Femur (tissue), 1 donor: Measurements from ENCODE around the gene GREB1.

ENCODE experiments used
- DNase-seq: peaks from one replicate; pipeline ENCODE4 v3.0.0-alpha.2; 2017

Gene GREB1

DNA sequence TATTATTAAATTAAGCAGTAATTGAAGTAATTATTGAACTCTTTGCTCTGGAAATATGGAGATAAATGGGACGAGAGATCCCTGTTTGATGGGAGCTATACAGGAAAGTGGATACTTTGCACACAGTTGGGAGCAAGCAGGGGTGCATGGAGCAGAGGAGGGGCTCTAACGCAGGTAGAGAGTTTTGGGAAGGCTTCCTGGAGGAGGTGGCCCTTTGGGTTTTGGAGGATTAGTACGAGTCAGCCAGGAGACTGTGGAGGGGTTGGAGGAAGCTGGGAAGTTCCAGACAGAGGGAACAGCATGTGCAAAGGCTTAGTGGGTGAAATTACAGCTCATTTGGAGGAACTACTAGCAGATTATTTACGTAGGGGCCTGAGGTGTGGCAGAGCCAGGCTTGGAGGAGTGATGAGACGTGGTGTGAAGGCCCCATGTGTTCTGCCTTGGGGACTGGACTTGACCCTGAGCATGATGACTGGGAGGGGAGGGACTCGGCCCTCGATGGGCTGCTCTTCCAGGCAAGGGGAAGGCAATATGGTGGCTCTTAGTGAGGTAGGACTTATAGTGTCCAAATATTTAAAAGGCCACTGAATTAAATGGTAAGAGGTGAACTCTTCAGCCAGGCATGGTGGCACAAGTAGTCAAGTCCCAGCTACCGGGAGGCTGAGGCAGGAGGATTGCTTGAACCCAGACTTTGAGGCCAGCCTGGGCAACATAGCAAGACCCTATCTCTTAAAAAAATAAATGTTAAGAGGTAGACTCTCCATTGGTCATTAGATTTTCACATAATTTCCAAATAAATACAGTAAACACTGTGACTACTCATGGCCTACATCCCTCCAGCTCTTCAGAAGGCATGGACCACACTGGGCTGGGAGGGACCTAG is 30.2 kb downstream of the GREB1 start:
- no peak for DNase-seq

DNA sequence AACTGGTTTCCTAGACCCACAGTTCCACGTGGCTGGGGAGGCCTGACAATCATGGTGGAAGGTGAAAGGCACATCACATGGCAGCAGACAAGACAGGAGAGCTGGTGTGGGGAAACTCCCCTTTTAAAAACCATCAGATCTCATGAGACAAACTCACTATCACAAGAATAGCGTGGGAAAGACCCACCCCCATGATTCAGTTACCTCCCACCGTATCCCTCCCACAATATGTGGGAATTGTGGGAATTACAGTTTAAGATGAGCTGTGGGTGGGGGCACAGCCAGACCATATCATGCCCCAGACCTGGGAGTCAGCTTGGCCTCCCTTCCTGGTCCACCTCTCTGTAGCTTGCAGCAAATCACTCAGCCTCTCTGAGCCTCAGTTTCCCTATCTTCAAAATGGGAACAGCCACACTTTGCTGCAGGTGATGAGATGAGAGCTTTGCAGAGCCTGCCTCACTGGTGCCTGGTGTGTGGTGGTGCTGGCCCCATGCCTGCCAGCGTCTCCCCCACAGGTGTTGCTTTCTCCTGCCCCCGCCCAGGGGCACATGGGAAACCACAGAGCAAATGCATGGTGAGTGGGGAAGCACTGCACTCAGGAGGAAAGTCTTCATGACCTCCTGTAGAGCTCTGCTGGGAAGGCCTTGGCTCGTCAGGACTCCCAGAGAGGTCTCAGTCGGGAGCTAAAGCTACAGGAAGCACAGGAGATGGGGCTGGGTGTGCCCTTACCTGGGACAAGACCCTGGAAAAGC is 31.1 kb downstream of the GREB1 start:
- DNase-seq, result no peak

DNA sequence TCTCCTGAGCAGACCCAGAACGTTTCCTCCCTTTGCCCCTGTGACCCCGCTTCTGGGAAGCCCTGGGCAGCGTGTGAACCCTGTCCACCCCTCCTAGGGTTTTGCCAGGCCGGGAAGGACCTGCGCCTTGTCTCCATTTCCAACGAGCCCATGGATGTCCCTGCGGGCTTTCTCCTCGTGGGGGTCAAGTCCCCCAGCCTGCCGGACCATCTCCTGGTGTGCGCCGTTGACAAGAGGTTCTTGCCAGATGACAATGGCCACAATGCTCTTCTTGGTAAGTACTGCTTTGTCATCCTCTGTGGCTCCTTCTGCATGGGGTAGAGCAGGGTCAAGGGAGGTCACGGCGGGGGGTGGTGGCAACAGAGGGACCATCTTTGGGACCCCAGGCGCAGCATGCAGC is 32.5 kb downstream of the GREB1 start:
- DNase-seq, result no peak

DNA sequence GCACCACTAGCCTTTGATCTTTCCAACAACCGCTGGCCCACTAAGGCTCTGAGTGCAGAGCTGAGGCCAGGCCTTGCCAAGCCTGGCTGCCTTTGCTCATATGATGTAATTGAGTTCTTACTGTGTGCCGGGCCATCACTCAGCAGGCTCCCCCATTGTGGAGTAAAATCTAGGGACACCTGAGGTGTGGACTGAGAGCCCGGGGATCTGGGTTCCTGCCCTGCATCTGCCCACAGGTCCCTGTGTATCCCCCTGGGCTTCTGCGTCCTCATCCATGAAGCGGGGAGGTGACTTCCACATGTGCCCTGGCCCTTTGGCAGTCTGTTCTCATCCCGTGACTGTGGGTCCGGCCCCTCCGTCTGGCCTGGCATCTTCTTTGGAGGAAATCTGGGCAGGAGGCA is 33.8 kb downstream of the GREB1 start:
- DNase-seq, result peak; percentile 18

DNA sequence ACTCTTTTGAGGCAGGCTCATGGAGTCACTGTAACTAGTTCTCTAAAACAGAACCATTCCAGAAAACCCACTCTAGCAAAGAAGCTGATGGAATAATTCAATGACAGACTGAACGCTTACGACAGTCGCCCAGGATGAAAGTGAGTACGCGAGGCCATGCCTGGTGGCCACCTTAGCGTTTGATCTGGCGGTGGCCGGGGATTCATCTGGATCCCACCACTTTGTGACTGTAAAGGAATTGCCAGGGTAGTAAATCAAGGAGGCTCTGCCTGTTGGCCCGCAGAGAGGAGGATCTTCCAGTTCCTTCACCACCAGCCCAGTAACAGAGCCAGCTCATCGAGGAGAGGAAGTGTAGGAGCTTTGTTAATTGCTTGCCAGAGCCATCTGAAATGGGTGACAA is 34.6 kb downstream of the GREB1 start:
- peak; percentile 11 for DNase-seq

DNA sequence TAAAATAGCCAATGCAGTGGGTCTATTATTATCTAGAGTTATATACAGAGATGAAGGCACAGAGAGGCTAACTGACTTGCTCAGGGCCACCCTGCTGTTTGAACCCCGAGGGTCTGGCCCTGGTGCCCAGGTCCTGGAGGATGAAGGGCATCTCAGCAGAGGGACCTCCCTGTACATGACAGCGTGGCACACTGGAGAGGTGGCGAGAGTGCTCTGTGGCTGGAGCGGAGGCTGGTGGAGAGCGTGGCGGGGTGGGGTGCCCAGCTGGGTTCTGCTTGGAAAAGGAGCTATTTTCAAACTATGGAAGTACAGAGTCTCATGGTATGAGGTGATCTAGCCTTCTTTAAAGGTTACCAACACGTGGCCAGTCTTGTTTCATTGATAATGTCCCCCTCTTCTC is 35.8 kb downstream of the GREB1 start:
- DNase-seq, result peak; percentile 7

DNA sequence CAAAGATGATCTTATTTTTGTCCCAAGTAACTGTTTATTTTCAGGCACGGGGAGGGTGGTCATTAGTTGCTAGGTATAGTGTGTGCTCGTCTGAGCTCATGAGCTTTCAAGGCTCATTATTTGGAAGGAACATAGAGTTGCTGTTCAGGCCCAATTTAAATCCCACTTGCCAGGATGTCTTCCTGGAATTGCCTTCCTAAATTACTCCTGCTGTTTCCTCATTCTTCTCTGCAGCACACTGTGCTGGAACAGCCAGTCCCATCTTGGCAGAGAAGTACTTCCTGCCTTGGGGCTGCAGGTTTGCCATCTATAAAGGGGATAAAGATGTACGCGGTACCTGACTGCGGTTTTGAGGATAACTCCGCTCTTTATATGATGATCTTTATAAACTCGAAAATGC is 37.3 kb downstream of the GREB1 start:
- DNase-seq, result peak; percentile 18

DNA sequence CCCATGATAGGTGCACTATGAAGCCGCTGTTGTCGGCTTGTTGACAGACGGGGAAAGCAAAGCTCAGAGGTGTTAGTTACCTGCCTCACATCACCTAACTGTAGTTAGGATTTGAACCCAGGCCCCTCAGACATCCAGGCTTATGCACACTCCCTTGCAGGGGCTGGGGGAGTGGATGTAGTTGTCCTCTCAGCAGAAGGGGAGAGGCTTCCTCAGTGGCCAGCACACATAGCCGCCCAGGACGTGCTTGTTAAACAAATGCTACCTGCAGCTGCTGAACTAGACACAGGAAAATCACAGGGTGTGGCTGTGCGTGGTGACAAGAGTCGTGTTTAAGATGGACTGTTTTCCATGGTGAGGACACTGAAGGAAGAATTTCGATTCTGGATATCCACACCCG is 39.2 kb downstream of the GREB1 start:
- peak; percentile 5 for DNase-seq

DNA sequence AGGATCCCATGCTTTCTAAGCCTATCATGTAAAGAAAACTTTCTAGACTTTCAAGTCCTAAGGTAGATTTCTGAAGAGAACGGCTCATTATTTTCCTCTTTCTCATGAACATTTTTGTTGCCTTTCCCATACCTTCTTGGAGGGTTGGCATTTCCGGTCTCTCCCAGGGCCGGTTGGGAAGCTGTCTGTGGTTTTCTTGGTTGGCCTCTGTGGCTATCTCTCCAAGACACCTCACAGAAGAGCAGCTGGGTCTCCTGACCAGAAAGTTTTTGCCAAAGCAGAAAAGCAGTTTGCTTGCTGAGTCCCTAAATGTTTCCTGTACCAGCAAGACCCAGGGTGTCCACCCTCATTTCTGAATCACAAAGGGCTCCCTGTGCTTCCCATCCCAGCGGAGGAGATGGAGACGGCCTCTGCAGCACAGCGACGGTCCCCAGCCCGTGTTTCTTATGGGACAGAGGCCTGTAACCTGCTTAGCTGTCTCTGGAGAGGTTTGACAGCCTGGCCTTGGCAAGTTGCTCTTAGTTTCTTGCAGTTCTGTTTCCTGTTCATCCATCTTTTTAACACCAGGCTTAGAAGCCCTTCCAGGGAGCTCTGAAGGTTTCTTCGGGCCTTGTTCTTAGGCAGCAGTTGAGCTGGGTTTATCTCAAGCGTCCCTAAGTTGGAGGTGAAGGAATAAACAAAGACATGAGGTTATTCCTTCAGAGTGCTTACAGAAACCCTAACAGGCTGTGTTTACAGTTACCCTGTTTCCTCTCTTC is 39.8 kb downstream of the GREB1 start:
- no peak for DNase-seq

DNA sequence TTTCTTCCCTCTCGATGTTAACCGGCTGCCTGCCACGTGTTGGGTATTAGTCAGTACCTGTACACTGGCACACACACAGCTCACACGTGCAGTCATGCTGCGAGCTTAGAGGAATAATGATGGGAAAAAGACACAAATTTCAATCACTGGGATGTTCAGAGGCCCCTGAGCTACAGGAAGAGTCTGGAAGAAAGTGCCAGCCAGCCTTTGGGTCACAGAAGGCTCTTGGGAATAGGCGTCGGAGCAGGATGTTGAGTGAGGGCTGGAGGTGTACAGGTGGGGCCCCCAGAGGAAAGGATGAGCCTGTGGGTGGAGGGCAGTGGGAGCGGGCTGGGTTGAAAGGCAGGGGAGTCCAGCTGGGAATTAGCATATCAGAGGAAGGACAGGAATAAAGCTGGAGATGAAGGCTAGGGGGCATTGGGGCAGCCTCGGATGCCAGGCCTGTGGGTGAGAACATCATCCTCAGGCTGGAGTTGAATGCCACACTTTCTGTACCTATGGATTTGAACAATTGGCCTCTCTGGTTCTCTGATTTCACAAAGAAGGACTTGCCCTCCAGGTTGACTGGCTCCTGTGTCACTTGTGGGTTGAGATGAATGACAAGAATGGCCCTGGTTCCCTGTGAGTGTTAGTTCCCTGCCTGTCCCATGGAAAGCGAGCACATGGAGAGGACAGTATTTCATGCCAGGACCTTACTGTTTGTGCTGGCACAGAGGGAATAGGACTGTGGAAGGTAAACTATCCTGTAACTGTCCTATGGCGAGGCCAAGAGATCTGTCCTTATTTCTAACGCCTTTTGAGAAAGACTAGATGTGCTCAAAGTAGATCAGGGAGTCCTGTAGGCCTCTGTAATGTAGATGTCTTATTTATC is 40.6 kb downstream of the GREB1 start:
- DNase-seq, result no peak

DNA sequence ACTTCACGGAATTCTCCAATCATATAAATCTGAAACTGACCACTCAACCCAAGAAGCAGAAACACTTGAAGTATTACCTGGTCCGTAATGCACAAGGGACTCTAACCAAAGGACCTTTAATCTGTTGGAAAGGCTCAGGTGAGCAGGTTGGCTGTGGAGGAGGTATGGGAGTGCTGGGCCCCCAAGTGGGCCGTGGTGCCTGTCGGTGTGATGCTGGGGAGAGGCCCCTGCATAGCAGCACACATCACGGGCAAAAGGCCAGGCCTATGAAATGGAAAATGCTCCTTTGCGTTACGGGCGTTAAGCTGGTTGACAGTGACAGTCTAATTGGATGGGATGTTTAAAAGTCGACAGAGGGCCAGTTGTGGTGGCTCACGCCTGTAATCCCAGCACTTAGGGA is 42.6 kb downstream of the GREB1 start:
- DNase-seq, result no peak

DNA sequence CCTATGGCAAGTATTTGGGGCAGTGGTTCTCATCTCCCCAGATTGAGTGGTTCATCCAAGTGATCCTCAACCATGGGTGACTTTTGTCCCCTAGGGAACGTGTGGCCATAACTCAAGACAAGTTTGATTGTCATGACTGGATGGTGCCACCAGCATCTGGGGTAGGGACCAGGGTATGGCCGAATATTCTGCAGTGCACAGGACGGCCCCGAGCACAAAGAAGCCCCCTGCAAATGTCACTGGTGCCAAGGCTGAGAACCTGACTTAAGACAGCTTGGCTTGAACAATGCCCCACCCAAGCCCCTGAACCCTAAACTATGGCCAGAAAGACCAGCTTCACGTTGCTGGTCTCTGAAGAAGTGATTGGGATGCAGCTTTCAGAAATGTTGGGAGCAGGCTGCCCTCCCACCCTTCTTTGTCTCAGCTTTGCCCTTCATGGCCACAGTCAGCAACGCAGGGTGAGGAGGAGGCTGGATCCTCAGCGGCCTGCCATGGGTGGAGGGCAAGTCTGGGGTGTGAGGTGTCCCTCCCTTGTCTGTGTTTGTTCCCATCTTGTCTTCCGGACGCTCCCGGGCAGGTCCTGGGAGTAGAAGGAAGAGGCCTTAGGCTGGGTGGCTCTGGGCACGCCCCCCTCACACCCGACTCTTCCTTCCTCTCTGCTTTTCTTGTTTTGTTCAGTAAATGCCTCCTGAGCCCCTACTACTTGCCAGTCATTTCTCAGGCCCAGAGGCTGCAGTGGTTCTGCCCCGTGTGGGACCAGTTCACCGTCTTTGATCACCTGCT is 43.4 kb downstream of the GREB1 start:
- DNase-seq, result no peak

DNA sequence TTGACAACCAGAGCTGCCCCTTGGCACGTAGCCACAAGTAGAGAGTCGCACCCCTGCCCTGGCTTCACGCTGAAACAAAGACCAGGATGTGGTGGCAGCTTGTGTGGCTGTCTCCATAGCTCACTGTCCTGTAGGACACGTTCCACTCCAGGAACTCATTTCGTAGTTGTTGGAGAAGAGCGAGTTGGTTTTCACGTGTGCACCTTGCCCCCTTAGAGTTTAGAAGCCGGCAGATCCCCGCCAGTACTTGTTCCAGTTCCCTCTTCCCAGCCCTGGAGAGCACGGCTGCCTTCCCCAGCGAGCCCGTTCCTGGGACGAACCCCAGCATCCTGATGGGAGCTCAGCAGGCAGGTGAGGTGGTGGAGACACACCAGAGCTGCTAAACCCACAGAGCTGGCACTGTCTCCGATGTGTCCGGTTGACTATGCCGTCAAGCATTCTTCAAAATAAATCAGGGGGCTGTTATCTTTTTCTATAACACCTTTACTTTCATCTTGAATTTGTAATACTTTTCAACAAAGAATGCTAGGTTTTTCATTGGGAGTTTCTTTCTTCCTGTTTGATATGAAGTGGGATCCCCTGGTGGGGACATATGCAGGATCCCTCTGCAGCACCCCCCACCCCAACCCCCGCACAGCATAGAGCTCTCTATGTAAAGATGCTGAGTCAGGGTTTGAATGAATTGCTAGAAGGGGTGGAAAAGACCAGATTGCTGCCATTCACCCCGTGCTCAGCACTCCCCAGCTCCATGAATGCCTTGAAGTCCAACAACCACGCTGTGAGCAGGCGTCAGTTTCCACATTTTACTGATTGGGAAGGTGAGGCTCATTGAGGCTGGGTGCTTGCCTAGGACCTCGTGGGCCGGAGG is 44.5 kb downstream of the GREB1 start:
- no peak for DNase-seq

DNA sequence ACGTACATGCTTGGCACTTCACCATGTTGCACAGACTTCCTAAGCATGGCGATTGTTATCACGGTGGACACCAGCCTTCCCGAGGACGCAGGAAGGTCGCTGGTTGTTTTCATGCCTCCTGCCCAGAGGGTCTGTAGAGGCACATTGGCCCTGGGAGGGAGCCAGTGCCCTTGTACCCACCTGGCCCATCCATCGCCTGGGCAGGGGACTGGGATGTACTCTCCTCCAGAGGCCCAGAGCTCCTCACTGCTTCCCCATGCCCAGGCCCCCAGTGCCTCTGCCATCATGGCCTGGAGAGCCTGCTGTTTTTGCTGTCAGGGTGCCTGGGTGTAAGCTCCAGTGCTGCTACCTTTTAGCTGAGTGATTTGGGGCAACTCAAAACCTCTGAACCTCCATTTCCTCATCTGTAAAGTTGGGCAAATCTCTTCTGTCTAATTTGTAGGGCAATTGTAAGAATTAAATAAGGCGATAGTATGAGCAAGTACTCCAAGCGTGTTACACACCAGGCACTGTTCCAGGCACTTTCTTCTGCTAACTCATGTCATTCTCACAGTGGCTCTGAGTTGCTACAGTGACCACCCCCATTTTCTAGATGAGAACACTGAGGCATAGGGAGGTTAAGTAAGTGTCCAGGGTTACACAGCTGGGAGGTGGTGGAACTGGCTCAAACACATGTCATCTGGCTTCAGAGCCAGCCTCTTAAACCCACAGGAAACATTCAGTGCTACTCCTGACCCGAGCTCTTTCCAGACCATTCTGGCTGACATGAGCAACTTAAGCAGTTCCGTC is 45.3 kb downstream of the GREB1 start:
- DNase-seq, result no peak

DNA sequence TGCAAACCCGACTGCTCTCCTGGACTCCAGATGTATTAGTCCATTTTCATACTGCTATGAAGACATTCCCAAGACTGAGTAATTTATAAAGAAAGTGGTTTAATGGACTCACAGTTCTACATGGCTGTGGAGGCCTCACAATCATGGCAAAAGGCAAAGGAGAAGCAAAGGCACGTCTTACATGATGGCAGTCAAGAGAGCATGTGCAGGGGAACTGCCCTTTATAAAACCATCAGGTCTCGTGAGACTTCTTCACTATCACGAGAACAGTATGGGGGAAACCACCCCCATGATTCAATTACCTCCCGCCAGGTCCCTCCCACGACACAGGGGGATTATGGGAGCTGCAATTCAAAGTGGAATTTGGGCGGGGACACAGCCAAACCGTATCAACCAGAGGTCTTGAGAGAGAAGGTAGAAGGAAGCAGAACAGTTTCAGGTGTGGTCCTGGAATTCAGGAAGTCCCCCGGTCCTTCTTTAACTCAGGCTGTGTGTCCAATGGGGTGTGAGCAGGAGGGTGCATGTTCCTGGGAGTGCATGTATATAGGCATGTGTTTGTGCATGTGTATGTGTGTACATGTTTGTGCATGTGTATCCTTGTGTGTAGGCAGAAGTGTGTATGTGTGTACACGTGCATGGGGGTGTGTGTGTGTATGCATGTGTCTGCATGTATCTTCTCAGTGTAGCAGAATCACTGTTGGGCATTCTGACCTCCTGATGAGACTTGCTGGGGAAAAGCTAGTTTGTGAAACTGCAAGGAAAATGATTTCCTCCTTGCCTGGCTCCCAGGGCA is 46.2 kb downstream of the GREB1 start:
- DNase-seq, result no peak

DNA sequence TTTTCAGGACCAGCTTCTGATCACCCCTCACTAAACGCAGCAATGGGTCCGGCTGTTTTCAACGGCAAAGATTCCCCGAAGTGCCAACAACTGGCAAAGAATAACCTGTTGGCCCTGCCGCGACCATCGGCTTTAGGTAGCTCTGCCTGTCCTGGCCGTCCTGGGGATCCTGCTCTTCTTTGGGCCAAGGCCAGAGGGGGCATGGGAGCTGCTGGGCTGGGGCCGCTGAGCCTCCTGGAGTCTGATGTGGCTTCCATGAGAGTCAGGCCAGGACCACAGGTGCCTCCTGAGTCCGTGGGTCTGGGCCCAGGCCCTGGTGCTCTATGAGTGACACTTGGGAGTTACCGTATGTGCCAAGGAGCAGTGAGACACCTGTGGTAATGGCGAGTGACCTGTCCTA is 46.9 kb downstream of the GREB1 start:
- DNase-seq, result no peak

DNA sequence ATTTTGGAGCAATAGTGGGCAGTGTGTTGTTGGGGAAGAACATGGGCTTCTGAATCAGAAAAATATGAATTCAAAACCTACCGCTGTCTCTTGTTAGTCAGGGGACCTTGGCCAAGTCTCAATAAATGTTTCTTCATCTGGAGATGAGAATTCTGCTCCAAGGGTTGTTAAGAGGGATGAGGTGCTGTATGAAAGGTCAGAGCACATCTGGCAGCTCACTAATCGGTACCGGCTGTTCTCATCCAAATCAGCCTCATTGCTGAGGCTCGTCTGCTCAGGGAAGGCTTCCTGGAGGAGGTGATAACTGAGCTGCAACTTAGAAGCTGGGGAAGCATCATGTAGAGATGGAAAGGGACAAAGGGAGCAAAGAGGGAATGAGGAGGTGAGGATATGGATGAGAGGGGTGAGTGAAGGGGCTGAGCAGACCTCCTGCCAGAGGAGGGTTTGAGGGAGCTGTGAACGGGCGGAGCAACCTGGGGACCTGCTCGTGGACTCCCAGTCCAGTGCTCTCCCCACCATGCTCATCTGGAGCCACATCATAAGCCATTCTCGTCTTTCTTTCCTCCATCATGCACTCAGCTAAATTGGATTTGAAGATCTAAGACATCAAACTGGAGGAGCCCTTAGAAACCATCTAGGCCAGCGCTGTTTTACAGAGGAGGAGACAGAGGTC is 47.4 kb downstream of the GREB1 start:
- DNase-seq, result no peak
